GM12874 (cell line): Measurements from ENCODE around the gene NIPSNAP3A.

Source experiments
- TF ChIP-seq, protein P1 (sequence below): IDR thresholded peaks from 2 replicates; pipeline ENCODE4 v1.5.1; 2011; ENCODE audit warnings: low read depth, mild to moderate bottlenecking, control low read depth, low read length, moderate library complexity; ENCODE audit not compliant: insufficient read depth

The NIPSNAP3A gene

DNA sequence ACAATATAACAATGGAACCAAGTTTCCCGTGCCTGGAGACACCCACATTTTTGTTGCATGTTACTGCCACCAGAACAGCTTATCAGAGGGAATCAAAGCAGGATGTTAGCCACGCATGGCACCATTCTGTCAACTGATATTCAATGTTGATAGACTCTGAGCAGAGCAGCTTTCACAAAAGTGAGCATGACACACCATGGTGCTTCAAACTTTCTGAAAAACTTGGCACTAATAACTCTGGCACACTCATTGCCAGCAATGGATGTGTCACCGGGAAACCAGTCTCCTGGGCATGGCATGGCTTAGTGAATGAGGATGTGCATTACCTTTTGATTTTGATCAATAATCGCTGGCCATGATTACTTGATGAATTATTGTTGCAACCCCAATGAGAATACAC is 36.1 kb downstream of the NIPSNAP3A start:
- TF ChIP-seq, protein P1, sequence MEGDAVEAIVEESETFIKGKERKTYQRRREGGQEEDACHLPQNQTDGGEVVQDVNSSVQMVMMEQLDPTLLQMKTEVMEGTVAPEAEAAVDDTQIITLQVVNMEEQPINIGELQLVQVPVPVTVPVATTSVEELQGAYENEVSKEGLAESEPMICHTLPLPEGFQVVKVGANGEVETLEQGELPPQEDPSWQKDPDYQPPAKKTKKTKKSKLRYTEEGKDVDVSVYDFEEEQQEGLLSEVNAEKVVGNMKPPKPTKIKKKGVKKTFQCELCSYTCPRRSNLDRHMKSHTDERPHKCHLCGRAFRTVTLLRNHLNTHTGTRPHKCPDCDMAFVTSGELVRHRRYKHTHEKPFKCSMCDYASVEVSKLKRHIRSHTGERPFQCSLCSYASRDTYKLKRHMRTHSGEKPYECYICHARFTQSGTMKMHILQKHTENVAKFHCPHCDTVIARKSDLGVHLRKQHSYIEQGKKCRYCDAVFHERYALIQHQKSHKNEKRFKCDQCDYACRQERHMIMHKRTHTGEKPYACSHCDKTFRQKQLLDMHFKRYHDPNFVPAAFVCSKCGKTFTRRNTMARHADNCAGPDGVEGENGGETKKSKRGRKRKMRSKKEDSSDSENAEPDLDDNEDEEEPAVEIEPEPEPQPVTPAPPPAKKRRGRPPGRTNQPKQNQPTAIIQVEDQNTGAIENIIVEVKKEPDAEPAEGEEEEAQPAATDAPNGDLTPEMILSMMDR, result no peak

DNA sequence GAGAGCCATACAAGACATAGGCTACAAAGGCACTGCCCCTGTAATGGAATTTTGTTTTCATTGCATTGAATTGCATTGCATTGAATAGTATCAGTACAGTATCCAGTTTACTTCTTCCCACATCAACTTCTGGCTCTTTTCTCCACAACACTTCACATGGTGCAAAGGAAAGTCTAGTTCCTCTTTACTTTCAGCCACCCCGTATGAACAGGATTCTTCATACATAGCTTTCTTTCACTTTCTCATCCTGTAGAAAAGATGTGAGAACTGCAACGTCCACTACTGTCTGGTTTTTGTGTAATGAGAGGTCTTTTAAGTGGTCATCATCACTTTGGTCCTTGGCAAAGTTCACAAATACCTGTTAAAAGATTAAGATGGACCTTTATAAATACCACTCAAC is 36.6 kb downstream of the NIPSNAP3A start:
- TF ChIP-seq, protein P1, result no peak

DNA sequence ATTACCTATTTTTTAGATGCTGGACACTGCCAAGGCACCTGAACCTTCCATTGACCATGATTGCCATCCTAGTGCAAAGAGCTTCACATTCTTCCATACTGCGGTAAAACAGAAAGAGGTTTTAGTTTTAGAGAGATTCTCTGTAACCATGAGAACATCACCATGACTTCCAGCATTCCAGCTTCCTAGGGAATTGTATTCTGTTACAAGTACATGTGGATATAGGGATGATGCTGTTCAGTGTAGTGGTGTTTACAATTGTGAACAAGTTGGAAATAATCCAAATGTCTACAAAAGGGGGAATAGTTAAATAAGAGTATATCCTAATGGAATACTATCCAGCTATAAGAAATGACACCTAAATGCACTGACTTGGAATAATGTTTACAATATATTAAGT is 38.8 kb downstream of the NIPSNAP3A start:
- TF ChIP-seq, protein P1, result no peak

DNA sequence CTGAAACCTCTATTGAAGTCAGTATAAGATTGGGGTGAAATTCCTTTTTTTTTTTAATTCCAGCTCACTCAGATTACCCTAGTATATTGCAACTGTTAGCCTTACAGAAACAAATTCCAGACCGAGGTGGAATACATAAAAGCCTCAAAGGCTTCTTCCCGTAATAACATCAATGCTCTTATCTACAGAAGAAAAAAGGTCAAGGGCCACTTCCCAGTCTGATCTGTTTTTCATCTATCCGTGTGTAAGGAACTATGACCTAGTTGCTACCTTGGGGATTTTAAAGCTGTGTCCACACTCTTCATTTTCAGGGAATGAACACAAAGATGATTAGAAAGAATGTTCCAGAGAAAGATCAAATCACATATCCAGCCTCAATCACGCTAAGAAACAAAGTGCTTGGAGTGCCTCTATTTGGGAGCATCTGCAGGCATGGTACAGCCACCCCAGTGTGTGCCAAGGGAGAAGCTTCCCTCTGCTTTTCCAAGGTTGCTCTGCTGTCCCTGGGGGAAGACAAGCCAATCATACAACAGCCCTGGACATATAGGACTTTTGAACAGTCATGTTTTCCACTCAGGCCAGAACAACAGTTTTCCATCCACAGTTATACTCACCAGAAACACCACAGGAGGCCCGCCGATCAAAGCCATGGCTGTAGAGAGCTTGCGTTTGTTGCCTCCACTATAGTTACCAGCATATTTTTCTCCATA is 40.0 kb downstream of the NIPSNAP3A start:
- TF ChIP-seq, protein P1, result no peak

DNA sequence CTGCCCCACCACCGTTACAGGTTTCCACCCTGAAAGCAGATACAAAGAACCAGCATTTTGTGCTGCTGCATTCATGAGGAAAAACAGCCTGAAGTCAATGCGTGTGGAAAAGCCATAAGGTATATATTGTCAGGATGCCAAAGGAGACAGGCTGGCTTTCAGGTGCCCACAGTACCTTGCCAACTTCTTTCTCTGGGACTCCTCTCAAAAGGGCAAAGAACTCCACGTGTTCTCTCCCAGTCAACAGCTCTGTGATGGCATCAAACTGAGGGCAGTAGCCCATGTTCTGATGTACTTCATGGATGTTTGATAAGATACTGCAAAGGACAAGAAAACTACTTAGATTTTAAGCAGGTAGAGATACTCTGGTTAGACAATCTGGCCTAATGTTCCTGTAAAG is 40.8 kb downstream of the NIPSNAP3A start:
- TF ChIP-seq, protein P1, result no peak

DNA sequence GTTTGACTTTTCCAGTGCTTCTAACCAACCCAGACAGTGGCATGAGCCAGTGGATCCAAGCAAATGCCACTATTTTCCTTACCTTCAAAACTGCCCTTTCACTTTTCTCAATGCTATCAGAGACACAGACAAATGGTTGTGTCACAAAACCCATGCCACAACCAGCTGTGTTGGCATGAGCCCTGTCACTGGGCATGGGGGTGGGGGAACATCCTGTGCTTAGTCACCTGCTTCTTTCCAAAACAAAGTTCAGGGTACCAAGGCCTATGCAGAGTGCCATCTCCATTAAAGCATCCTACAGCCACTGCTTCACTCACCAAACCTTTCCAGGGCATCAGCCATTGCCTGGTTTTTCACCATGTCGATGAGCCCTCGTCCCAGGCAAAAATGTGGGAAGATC is 46.6 kb downstream of the NIPSNAP3A start:
- TF ChIP-seq, protein P1, result no peak

DNA sequence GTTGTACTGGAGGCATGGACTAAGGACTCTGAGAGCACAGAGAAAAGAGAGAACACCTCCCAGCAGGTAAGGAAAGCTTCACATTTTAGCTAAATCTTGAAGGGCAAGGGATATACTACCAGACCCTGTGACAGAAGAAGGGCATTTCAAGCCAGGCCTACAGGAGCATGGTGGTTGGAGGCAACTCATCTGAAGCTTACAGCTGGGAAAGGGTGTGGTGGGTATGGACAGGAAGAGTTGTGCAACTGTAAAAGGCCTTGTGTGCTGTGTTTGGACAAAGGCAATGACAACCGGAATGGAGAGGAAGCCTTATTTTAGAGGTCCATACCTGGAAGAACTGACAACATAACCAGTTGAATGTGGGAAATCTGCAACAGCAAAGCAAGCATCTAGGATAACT is 47.6 kb downstream of the NIPSNAP3A start:
- TF ChIP-seq, protein P1, result no peak
